Measurements from ENCODE around the gene FAM217A. TPM values are rescaled to one million over a fixed set of nuclear protein-coding genes. Genes with fewer than 3 reads are reported as not detected.
"Not testable (repeated sequence)": the region's sequence is repeated elsewhere in the genome, so short reads cannot be mapped to it uniquely, and the experiment has no call there.

The FAM217A gene
- total and polyA plus RNA-seq, 4 donors: not detected

DNA sequence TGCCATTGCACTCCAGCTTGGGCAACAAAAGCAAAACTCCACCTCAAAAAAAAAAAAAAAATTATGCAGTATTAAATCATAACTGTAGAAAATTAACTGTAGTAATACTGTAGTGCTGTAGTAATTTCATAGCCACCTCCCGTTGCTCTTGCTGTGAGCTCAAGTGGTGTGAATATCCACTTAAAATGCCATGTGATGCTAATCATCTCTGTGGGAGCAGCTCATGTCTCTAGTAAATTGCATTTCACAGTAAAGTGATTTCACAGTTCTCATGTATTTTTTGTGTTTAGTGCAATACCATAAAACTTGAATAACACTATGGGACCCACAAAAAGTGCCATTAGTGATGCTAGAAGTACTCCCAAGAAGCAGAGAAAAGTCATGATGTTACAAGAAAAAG, 14.4 kb upstream of the FAM217A start:
- H3K4me3 ChIP-seq (ENCODE audit: low read length in 2 of 2): no peak overlapping the region
- H3K4me1 ChIP-seq (ENCODE audit: control insufficient read depth in 1 of 2, insufficient read depth in 2 of 2, low read length in 2 of 2): no peaks in the 10 kb centered on the region
- H3K9me3 ChIP-seq (ENCODE audit: control insufficient read depth, low read length): no peaks in the 10 kb centered on the region
- DNase-seq (no peak), ATAC-seq (ENCODE audit: low FRiP score) (no peak)
- no peaks in the 10 kb centered on the region for H3K36me3 ChIP-seq (ENCODE audit: control insufficient read depth in 1 of 2, insufficient read depth in 2 of 2, low read length in 1 of 2)
- no peak overlapping the region for H3K27ac ChIP-seq (ENCODE audit: low read depth in 1 of 2, low read length in 2 of 2)
- intact Hi-C loops (cut with DNase I): no loop called here
- H3K27me3 ChIP-seq (ENCODE audit: control insufficient read depth in 1 of 2, insufficient read depth in 2 of 2, low read length in 1 of 2): no peaks in the 10 kb centered on the region
- 53 to 84% methylated on average over 1 of the region's 1 CpG for WGBS, 2 donors

DNA sequence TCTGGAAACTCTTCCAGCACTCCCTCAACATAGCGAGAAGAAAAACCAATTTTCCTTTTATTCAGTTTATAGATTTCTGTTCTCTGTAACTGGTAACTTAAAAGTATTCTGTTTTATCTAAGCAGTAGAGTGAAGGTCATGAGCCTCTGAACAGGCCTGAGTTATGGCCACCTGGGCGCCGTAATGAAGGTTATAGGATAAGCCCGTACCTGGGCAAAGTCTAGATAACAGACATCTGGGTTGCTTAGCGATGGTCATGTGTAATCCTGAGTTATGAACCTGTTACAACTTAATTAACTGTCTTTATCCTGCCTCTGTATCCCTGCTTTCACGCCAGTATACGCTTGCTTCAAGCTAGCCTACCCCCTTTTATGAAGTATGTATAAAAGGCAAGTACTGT, 13.0 kb upstream of the FAM217A start:
- no peak for ATAC-seq (ENCODE audit: low FRiP score)
- H3K27me3 ChIP-seq (ENCODE audit: control insufficient read depth in 1 of 2, insufficient read depth in 2 of 2, low read length in 1 of 2): no peaks in the 10 kb centered on the region
- WGBS, 2 donors: 94% methylated on average over 7 of the region's 7 CpGs
- no peaks in the 10 kb centered on the region for H3K4me1 ChIP-seq (ENCODE audit: control insufficient read depth in 1 of 2, insufficient read depth in 2 of 2, low read length in 2 of 2)
- H3K27ac ChIP-seq (ENCODE audit: low read depth in 1 of 2, low read length in 2 of 2): no peak overlapping the region
- H3K9me3 ChIP-seq (ENCODE audit: control insufficient read depth, low read length): no peaks in the 10 kb centered on the region
- intact Hi-C loops (cut with DNase I): no loop called here
- no peak overlapping the region for H3K4me3 ChIP-seq (ENCODE audit: low read length in 2 of 2)
- DNase-seq: no peak
- no peaks in the 10 kb centered on the region for H3K36me3 ChIP-seq (ENCODE audit: control insufficient read depth in 1 of 2, insufficient read depth in 2 of 2, low read length in 1 of 2)

DNA sequence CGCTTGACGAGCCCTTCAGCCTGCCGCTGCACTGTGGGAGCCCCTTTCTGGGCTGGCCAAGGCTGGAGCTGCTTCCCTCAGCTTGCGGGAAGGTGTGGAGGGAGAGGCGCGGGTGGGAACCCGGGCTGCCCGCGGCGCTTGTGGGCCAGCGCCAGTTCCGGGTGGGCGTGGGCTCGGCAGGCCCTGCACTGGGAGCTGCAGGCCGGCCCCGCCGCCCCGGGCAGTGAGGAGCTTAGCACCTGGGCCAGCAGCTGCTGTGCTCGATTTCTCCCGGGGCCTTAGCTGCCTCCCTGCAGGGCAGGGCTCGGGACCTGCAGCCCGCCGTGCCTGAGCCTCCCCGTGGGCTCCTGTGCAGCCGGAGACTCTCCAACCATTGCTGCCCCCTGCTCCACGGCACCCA, 11.1 kb upstream of the FAM217A start:
- DNase-seq; H3K27ac ChIP-seq (ENCODE audit: low read depth in 1 of 2, low read length in 2 of 2); intact Hi-C loops (cut with DNase I); H3K4me1 ChIP-seq (ENCODE audit: control insufficient read depth in 1 of 2, insufficient read depth in 2 of 2, low read length in 2 of 2); H3K27me3 ChIP-seq (ENCODE audit: control insufficient read depth in 1 of 2, insufficient read depth in 2 of 2, low read length in 1 of 2); H3K4me3 ChIP-seq (ENCODE audit: low read length in 2 of 2); H3K36me3 ChIP-seq (ENCODE audit: control insufficient read depth in 1 of 2, insufficient read depth in 2 of 2, low read length in 1 of 2); H3K9me3 ChIP-seq (ENCODE audit: control insufficient read depth, low read length); ATAC-seq (ENCODE audit: low FRiP score): not testable (repeated sequence)
- WGBS, 2 donors: 94 to 96% methylated on average over 26 of the region's 26 CpGs

DNA sequence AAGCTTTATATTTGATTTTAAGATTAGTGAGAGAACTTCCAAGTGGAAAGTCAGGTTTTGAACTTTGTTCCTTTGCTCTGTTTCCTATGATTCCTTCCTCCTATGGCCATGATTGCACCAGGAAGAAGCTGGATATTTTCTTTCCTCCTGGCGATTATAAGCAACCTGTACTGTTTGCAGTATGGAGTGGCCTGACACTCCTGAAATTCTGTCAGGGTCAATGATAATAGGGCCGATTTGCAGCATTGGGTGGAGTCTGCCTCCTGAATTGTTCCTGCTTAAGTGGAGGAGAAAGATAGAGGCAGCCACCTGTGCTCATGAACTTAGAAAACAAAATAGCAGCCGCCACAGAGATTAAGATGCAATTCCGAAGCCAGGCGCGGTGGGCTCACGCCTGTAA, 9.8 kb upstream of the FAM217A start:
- ATAC-seq (ENCODE audit: low FRiP score) (no peak), DNase-seq (no peak)
- intact Hi-C loops (cut with DNase I): no loop called here
- Histone ChIP-seq H3K36me3 (ENCODE audit: control insufficient read depth in 1 of 2, insufficient read depth in 2 of 2, low read length in 1 of 2) (no peaks in the 10 kb centered on the region), H3K27ac (ENCODE audit: low read depth in 1 of 2, low read length in 2 of 2) (no peak overlapping the region), H3K4me1 (ENCODE audit: control insufficient read depth in 1 of 2, insufficient read depth in 2 of 2, low read length in 2 of 2) (no peaks in the 10 kb centered on the region), H3K9me3 (ENCODE audit: control insufficient read depth, low read length) (no peaks in the 10 kb centered on the region), H3K4me3 (ENCODE audit: low read length in 2 of 2) (no peak overlapping the region), H3K27me3 (ENCODE audit: control insufficient read depth in 1 of 2, insufficient read depth in 2 of 2, low read length in 1 of 2) (no peaks in the 10 kb centered on the region)
- 91 to 96% methylated on average over 7 of the region's 7 CpGs for WGBS, 2 donors

DNA sequence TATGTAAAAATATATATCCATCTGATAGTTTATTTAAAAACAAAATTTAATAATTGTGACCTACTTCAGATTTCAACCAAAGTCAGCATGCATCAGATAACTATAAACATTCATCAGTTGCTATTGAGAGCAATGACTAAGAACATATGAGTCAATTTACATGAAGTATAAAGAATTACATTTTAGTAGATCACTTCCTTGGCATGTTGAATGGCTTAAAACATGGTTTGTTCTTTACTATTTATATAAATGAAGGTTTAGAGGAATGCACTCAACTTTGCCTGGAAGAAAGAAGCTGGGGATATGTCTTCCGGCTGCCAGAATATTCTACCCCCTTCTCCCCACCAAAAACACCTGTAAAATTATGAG, 6.4 kb upstream of the FAM217A start:
- ATAC-seq (ENCODE audit: low FRiP score) (no peak), DNase-seq (no peak)
- H3K4me1 ChIP-seq (ENCODE audit: control insufficient read depth in 1 of 2, insufficient read depth in 2 of 2, low read length in 2 of 2): no peaks in the 10 kb centered on the region
- intact Hi-C loops (cut with DNase I): no loop called here
- no peaks in the 10 kb centered on the region for H3K27me3 ChIP-seq (ENCODE audit: control insufficient read depth in 1 of 2, insufficient read depth in 2 of 2, low read length in 1 of 2)
- H3K36me3 ChIP-seq (ENCODE audit: control insufficient read depth in 1 of 2, insufficient read depth in 2 of 2, low read length in 1 of 2): no peaks in the 10 kb centered on the region
- WGBS, 2 donors: 90 to 91% methylated on average over 1 of the region's 1 CpG
- no peak overlapping the region for H3K4me3 ChIP-seq (ENCODE audit: low read length in 2 of 2)
- H3K9me3 ChIP-seq (ENCODE audit: control insufficient read depth, low read length): no peaks in the 10 kb centered on the region
- no peak overlapping the region for H3K27ac ChIP-seq (ENCODE audit: low read depth in 1 of 2, low read length in 2 of 2)

DNA sequence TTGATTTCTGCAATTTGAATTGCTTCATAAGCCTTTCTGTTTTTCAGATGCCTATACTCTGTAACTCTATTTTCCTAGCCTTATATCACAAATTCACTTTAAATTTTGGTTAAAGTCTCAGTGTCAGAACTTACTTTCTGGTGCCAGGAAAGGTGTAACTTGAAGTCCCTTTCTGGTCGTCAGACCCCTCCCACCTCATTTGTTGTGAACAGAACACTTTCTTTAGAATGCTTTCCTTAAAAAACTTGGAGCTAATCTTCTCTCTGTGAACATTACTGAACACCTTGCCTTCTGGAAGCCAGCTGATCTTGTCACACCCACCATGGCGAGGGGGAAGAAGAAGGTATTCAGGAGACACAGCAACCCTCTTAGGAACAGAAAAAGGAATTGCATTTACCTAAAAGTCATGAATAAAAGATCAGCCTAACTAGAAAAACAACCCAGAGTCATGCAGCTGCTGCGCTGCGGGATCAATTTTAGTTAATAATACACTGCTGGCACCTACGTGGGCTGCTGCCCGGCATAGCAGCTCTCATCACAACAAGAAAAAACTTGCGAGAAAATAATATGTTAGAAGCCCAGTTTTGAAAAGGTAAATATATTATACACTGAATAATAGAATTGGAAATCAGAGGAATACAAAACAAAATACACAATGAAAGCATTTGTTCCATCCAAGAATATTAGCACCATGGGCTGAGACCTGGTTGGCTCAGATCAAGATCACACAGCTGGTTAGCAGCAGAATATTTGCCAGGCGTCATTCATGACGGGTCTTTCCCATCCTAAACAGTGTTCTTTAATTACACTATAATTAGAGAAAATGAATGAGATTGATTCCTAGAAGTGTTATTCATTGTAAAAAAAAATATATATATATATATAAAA, 5.8 kb upstream of the FAM217A start:
- intact Hi-C loops (cut with DNase I): no loop called here
- H3K4me1 ChIP-seq (ENCODE audit: control insufficient read depth in 1 of 2, insufficient read depth in 2 of 2, low read length in 2 of 2): no peaks in the 10 kb centered on the region
- WGBS, 2 donors: 79 to 81% methylated on average over 9 of the region's 9 CpGs
- no peaks in the 10 kb centered on the region for H3K36me3 ChIP-seq (ENCODE audit: control insufficient read depth in 1 of 2, insufficient read depth in 2 of 2, low read length in 1 of 2)
- no peak overlapping the region for H3K4me3 ChIP-seq (ENCODE audit: low read length in 2 of 2)
- H3K9me3 ChIP-seq (ENCODE audit: control insufficient read depth, low read length): no peaks in the 10 kb centered on the region
- H3K27ac ChIP-seq (ENCODE audit: low read depth in 1 of 2, low read length in 2 of 2): no peak overlapping the region
- no peaks in the 10 kb centered on the region for H3K27me3 ChIP-seq (ENCODE audit: control insufficient read depth in 1 of 2, insufficient read depth in 2 of 2, low read length in 1 of 2)
- ATAC-seq (ENCODE audit: low FRiP score) (no peak), DNase-seq (no peak)

DNA sequence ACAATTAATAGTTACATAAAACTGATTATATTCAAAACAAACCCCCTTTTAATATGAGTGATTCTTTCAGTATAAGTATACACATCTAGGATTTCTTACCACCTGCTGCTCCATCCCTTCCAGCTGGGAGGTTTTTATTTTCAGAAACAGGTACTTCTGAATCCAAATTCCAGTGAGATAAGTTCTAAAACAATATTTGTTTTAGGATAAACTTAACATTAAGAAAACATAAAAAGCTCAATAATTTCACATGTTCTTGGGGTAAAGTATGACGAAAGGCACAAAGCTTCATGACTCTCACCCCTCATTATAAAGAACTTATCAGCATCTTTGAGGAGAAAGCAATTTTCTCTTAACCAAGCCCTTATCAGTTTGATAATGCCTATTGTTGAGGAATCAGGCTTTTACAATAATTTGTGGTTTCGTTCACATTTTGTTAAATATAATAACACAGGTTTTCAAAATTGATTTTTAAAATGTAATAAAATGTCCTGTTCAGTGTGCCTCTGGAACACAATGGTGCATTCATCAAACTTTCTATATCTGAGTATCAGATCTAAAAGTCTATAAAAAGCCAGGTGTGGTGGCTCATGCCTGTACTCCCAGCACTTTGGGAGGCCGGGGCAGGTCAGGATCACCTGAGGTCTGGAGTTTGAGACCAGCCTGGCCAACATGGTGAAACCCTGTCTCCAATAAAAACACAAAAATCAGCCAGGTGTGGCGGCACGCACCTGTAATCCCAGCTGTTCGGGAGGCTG, 4.3 kb downstream of the FAM217A start:
- H3K36me3 ChIP-seq (ENCODE audit: control insufficient read depth in 1 of 2, insufficient read depth in 2 of 2, low read length in 1 of 2): no peaks in the 10 kb centered on the region
- no peak overlapping the region for H3K27ac ChIP-seq (ENCODE audit: low read depth in 1 of 2, low read length in 2 of 2)
- DNase-seq (no peak), ATAC-seq (ENCODE audit: low FRiP score) (no peak)
- no peaks in the 10 kb centered on the region for H3K9me3 ChIP-seq (ENCODE audit: control insufficient read depth, low read length)
- no peaks in the 10 kb centered on the region for H3K4me1 ChIP-seq (ENCODE audit: control insufficient read depth in 1 of 2, insufficient read depth in 2 of 2, low read length in 2 of 2)
- no peaks in the 10 kb centered on the region for H3K27me3 ChIP-seq (ENCODE audit: control insufficient read depth in 1 of 2, insufficient read depth in 2 of 2, low read length in 1 of 2)
- WGBS, 2 donors: 77 to 80% methylated on average over 6 of the region's 6 CpGs
- H3K4me3 ChIP-seq (ENCODE audit: low read length in 2 of 2): no peak overlapping the region
- intact Hi-C loops (cut with DNase I): no loop called here

DNA sequence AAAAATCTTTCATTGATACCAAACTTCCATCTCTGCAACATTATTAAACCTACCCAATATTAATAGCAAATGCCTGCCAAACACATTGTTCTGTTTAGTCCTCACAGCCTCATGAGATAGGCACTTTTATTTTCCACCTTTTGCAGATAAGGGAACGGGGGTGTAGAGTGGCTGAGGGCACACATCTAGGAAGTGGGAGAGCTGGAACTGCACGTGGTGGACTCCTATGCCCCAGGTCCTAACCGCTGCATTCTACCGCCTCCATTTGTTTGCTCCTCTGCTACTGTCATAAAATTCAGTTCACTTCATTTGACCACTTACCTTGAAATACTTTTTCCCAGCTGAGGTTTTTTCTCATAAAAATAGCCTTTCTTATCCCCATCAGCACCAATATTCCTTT, 7.6 kb downstream of the FAM217A start:
- no peak for DNase-seq
- H3K9me3 ChIP-seq (ENCODE audit: control insufficient read depth, low read length): no peaks in the 10 kb centered on the region
- intact Hi-C loops (cut with DNase I): no loop called here
- no peaks in the 10 kb centered on the region for H3K4me1 ChIP-seq (ENCODE audit: control insufficient read depth in 1 of 2, insufficient read depth in 2 of 2, low read length in 2 of 2)
- 75 to 79% methylated on average over 4 of the region's 4 CpGs for WGBS, 2 donors
- no peaks in the 10 kb centered on the region for H3K36me3 ChIP-seq (ENCODE audit: control insufficient read depth in 1 of 2, insufficient read depth in 2 of 2, low read length in 1 of 2)
- ATAC-seq (ENCODE audit: low FRiP score): no peak
- no peaks in the 10 kb centered on the region for H3K27me3 ChIP-seq (ENCODE audit: control insufficient read depth in 1 of 2, insufficient read depth in 2 of 2, low read length in 1 of 2)
- H3K4me3 ChIP-seq (ENCODE audit: low read length in 2 of 2): no peak overlapping the region
- no peak overlapping the region for H3K27ac ChIP-seq (ENCODE audit: low read depth in 1 of 2, low read length in 2 of 2)

DNA sequence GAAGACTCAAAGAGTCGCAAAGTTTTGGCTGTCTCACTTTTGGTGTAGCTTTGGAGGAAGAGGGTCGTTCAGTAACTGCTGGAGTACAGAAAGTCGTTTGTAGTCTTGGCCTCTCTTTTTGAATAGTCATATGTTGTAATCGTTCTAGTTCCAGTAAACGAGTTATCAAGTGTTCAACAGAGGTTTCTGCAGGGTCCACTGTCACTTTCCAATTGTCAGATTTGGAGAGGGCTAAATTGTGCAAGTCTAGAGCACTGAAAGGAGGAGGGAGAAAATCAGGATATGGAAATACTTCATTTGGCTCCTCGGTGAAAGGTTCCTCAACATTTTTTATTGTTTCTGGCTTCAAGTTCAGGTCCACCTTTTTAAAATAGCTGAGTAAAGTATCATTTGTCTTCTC, 9.7 kb downstream of the FAM217A start:
- no peaks in the 10 kb centered on the region for H3K36me3 ChIP-seq (ENCODE audit: control insufficient read depth in 1 of 2, insufficient read depth in 2 of 2, low read length in 1 of 2)
- ATAC-seq (ENCODE audit: low FRiP score) (no peak), DNase-seq (no peak)
- H3K4me3 ChIP-seq (ENCODE audit: low read length in 2 of 2): no peak overlapping the region
- WGBS, 2 donors: 77 to 81% methylated on average over 6 of the region's 6 CpGs
- no peak overlapping the region for H3K27ac ChIP-seq (ENCODE audit: low read depth in 1 of 2, low read length in 2 of 2)
- H3K4me1 ChIP-seq (ENCODE audit: control insufficient read depth in 1 of 2, insufficient read depth in 2 of 2, low read length in 2 of 2): no peaks in the 10 kb centered on the region
- no peaks in the 10 kb centered on the region for H3K27me3 ChIP-seq (ENCODE audit: control insufficient read depth in 1 of 2, insufficient read depth in 2 of 2, low read length in 1 of 2)
- H3K9me3 ChIP-seq (ENCODE audit: control insufficient read depth, low read length): no peaks in the 10 kb centered on the region
- intact Hi-C loops (cut with DNase I): no loop called here

Data from aorta (tissue), 5 donors.